Skeletal muscle tissue (tissue), 4 donors: ENCODE measurements around the gene PSMD8. TPM values are rescaled to one million over a fixed set of nuclear protein-coding genes. Genes with fewer than 3 reads are reported as not detected.
A peak's percentile ranks its signal among the peaks of the same experiment; 100 is the strongest.

ENCODE experiments used
- H3K27ac ChIP-seq: one replicate; pipeline ENCODE4 v1.7.0; 2013; ENCODE audit warnings: mild to moderate bottlenecking, low read depth, low read length, inconsistent platforms
- H3K27me3 ChIP-seq, 3 donors: one replicate each; pipeline ENCODE4 v1.7.0; 2013; ENCODE audit warnings: low read length in 3 of 3; ENCODE audit not compliant: control insufficient read depth in 3 of 3, insufficient read depth in 3 of 3
- H3K36me3 ChIP-seq, 3 donors: one replicate each; pipeline ENCODE4 v1.7.0; 2013; ENCODE audit warnings: low read length in 3 of 3; ENCODE audit not compliant: control insufficient read depth in 3 of 3, insufficient read depth in 3 of 3
- H3K4me1 ChIP-seq, 3 donors: one replicate each; pipeline ENCODE4 v1.7.0; 2013; ENCODE audit warnings: low read length in 3 of 3, mild to moderate bottlenecking in 3 of 3; ENCODE audit not compliant: control insufficient read depth in 3 of 3, insufficient read depth in 3 of 3
- H3K4me3 ChIP-seq, 3 donors: one replicate each; pipeline ENCODE4 v1.7.0; 2013; ENCODE audit warnings: low read length in 3 of 3
- H3K9ac ChIP-seq, 3 donors: one replicate each; pipeline ENCODE4 v1.7.0; 2013; ENCODE audit warnings: low read length in 3 of 3, mild to moderate bottlenecking in 3 of 3, moderate library complexity in 2 of 3, low read depth in 1 of 3
- H3K9me3 ChIP-seq, 3 donors: one replicate each; pipeline ENCODE4 v1.7.0; 2013; ENCODE audit warnings: low read length in 3 of 3; ENCODE audit not compliant: control insufficient read depth in 3 of 3
- total RNA-seq: library from RNA; depleted of rRNA; stranded (reverse); fragments of >200 nt; gene quantifications from one replicate; pipeline ENCODE4 v1.2.3, GENCODE V29; 2014
- donor health status: Osteomylitis.

Gene PSMD8
- total RNA-seq, 1 donor from 2014 or later: 129 TPM

DNA sequence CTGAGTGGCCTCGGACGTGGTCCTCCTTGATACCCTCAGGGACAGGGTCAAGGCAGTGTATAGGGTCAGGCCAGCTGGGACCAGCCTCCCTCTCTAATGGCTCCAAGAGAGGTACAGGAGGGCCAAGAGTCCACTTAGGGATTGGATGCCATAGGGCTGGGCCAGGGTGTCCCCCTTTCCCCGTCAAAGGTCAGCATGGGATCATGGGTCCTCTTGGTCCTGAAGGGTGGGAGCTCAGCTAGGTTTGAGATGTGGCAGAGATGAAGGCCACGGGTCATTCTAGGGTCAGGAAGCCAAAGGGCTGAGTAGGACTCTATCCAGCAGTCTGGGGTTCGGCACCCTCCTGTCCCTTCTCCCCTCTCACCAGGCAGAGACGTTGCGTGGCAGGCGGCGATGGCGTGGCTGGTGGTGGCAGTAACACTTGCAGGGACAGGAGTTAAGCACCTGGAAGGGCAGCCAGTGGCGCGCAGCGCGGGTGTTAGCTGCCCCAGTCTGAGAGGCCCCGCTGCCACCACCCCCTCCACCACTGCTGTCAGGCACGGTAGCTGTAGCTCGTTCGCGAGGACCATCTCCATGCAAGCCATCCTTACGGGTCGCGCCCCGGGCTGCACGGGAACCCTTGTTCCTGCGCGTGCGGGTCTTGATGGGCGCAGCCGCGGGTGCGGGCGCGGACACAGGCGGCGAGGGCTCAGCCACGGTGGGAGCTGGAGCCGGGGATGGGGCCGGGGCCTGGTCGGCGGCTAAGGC lies 10.9 kb downstream of the PSMD8 start:
- Histone ChIP-seq H3K27me3 (peaks cover 0 to 15% (median 12%) of the 10 kb centered on the region in 3 donors), H3K4me3 (no peak overlapping the region), H3K36me3 (peaks cover 43 to 45% (median 44%) of the 10 kb centered on the region in 3 donors), H3K27ac (no peak overlapping the region), H3K9me3 (no peaks in the 10 kb centered on the region), H3K9ac (no peak overlapping the region), H3K4me1 (peaks cover 12 to 21% (median 20%) of the 10 kb centered on the region in 3 donors)

DNA sequence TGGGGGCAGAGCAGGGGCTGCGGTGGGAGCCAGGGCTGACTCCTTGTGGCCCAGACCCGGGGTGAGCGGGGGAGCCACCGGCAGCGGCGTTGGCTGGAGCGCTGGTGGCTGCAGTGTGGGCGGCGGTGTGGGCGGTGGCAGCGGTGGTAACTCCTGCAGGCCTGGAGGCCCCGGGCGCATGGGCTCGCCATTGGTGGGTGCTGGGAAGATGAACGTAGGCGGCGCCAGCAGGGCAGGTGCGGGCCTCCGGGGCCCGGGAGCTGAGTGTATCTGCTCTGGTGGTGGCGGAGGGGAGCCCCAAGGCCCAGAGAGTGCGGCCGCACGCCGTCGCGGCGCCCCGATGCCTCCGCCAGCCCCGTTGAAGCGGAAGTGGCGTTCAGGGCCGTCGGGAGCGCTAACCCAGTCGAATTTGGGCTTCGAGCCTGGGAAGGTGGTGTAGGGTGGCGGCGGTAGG lies 11.5 kb downstream of the PSMD8 start:
- H3K27ac ChIP-seq: no peak overlapping the region
- H3K9ac ChIP-seq: no peak overlapping the region
- H3K4me1 ChIP-seq: peaks cover 12 to 21% (median 20%) of the 10 kb centered on the region in 3 donors
- H3K36me3 ChIP-seq: peaks cover 37 to 40% (median 39%) of the 10 kb centered on the region in 3 donors
- H3K4me3 ChIP-seq: no peak overlapping the region
- H3K27me3 ChIP-seq: peaks cover 0 to 15% (median 11%) of the 10 kb centered on the region in 3 donors
- H3K9me3 ChIP-seq: no peaks in the 10 kb centered on the region

DNA sequence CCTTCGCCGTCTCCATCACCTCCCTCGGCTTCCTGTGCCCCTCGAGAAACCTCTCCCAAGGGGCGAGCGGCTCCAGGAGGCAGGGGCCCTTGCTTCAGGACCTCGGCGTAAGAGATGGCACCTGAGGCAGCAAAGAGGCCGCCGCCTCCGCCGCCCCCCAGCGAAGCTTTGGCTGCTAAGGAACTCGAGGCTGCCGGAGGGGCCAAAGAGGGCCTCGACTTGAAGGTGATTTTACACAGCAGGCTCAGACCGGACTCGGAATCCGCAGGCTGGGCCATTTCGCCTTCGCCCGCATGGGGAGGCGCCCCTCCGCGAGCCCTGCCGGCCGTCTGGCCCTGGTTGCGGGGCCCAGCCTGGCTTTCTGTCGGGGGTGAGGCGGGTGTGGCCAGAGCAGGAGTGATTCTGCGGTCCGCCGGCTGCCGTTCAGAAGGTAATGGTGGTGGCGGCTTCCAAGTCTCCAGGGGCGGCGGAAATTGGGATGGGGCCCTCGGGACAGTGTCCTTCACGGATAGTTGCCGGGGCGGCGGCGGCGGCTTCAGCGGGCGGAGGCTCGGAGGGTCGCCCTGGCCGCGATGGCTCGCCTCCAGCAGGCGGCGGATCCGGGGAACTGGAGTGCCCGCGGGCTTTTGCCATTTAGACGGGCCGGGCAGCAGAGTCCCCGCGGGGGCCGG lies 12.1 kb downstream of the PSMD8 start:
- no peak overlapping the region for H3K27ac ChIP-seq
- H3K27me3 ChIP-seq: peaks cover 0 to 13% (median 6%) of the 10 kb centered on the region in 3 donors
- no peak overlapping the region for H3K4me3 ChIP-seq
- H3K9me3 ChIP-seq: no peaks in the 10 kb centered on the region
- H3K9ac ChIP-seq: no peak overlapping the region
- peaks cover 31 to 34% (median 33%) of the 10 kb centered on the region in 3 donors for H3K36me3 ChIP-seq
- peaks cover 12 to 21% (median 20%) of the 10 kb centered on the region in 3 donors for H3K4me1 ChIP-seq

DNA sequence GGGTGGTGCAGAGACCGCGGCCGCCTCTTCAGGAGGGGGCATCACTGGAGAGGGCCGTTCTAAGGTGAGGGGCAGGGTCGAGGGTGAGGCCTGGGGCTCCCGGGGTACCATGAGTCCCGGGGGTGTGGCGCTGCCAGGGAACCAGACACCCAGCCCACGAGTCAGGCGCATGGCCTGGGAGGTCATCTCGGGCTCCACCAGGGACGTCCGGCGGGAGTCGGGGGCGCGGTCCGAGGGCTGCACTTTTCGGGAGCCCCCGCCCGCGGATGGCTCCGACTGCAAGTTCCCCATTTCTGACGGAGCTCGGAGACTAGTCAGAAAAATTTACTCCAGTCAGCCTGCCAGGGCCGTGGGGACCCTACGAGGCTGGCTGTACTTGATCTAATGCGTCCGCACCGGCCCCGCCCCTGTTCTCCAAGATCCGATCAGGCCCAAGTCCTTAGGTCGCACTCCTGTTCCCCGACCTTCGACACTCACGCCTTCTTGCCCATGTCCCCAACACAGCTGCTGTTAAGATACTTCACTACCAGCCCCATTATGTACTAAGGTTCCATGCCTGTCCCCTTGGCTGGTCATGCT lies 12.7 kb downstream of the PSMD8 start:
- Histone ChIP-seq H3K27ac (peak overlapping the region; percentile 5), H3K27me3 (peaks cover 0 to 6% (median 6%) of the 10 kb centered on the region in 3 donors), H3K9ac (no peak overlapping the region), H3K9me3 (no peaks in the 10 kb centered on the region), H3K4me3 (peak overlapping the region; percentile 38 to 61 (median 61)), H3K4me1 (peaks cover 12 to 21% (median 20%) of the 10 kb centered on the region in 3 donors), H3K36me3 (peaks cover 25 to 28% (median 27%) of the 10 kb centered on the region in 3 donors)

DNA sequence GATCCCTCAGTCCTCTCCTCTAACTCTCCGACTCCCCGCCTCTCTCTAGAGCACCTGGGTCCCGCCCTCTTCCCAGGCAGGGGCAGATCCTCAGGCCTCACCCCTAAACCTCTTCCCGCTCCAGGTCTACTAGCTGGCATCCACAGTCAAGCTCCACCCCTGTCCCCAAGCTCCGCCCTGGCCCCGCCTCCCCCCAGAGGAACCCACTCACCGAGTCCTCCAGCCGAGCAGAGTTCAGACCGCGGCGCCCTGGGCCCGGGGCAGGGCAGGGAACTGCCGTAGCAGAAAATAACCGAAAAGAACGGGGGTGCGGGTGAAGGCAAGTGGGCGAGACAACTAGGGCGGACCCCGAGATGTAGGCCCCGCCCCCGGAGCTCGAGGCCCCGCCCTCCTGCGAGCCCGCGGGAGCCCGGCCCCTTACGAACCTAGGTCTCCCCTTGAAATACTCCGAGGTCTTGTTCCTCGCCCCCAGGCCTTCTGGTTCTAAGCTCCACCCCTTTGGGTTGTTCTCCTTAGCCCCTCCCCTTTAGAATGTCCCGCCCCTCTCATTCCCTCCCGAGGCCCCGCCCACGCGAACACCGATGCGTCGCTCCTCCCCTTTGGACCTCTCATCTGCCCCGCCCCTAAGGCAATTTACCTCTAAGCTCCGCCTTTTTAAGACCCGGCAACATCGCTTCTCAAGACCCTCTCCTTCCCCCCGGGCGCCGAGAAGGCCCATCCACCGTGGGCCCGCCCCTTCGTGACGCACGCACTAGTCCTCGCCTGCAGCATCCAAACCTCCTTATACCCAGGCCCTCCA lies 13.4 kb downstream of the PSMD8 start, which contains the start of gene GGN:
TSS of gene GGN (minus strand) at position 485 of the 799 bp plus-strand sequence. CDS start 773 bp downstream, outside the sequence.
- H3K4me3 ChIP-seq: peak within 1 kb of the TSS; percentile 38 to 61 (median 61)
- H3K9me3 ChIP-seq: no peaks in the 10 kb centered on the region
- H3K36me3 ChIP-seq: peaks cover 20 to 23% (median 22%) of the 10 kb centered on the region in 3 donors
- H3K9ac ChIP-seq: peak within 1 kb of the TSS in 1 of 3 donors; percentile 33
- H3K27ac ChIP-seq: peak within 1 kb of the TSS; percentile 5
- peaks cover under 1 to 6% (median 4%) of the 10 kb centered on the region in 3 donors for H3K27me3 ChIP-seq
- peaks cover 12 to 21% (median 20%) of the 10 kb centered on the region in 3 donors for H3K4me1 ChIP-seq

DNA sequence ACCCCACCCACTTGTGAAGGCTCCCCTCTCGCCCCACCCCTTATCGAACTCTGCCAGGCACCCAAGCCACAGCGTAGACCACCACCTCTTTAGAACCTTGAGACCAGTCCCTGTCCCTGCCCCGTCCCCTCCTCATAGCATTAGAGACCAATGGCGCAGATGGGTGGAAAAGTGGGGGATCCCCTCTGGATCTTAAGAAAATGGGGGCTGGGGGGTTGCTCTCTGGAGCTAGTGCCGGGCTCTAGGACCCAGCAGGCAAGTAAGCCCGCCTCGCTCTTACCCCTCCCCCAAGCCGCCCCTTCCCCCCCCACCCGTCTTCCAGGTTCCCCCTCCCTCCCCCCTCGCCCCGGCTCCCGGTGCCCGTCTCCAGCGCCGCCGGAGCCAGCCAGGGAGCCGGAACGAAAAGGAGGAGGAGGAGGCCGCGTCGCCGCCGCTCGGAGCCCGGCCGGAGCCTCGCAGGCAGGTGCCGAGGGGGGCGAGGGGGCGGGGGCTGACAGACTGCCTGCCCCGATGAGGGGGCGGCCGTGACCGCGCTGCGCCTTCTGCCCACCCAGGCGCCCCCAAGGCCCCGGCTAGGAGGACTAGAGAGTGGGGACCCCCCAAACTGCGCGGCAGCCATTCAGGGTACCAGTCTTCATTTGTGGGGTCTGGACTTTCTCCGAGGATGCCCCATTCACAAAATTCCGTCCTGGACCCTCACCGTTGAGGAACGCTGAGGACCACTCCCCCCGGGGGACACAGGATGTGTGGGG lies 14.2 kb downstream of the PSMD8 start, which contains the start of gene SPRED3:
TSS of gene SPRED3 (plus strand) at position 349 of the 752 bp plus-strand sequence. CDS start 1,606 bp downstream, outside the sequence.
- peaks cover 3 to 4% (median 4%) of the 10 kb centered on the region in 3 donors for H3K27me3 ChIP-seq
- H3K36me3 ChIP-seq: peaks cover 13 to 15% (median 14%) of the 10 kb centered on the region in 3 donors
- H3K9me3 ChIP-seq: no peaks in the 10 kb centered on the region
- H3K4me3 ChIP-seq: peak within 1 kb of the TSS; percentile 38 to 61 (median 61)
- peak within 1 kb of the TSS; percentile 5 for H3K27ac ChIP-seq
- H3K9ac ChIP-seq: peak within 1 kb of the TSS in 1 of 3 donors; percentile 33
- H3K4me1 ChIP-seq: peaks cover 12 to 21% (median 20%) of the 10 kb centered on the region in 3 donors

DNA sequence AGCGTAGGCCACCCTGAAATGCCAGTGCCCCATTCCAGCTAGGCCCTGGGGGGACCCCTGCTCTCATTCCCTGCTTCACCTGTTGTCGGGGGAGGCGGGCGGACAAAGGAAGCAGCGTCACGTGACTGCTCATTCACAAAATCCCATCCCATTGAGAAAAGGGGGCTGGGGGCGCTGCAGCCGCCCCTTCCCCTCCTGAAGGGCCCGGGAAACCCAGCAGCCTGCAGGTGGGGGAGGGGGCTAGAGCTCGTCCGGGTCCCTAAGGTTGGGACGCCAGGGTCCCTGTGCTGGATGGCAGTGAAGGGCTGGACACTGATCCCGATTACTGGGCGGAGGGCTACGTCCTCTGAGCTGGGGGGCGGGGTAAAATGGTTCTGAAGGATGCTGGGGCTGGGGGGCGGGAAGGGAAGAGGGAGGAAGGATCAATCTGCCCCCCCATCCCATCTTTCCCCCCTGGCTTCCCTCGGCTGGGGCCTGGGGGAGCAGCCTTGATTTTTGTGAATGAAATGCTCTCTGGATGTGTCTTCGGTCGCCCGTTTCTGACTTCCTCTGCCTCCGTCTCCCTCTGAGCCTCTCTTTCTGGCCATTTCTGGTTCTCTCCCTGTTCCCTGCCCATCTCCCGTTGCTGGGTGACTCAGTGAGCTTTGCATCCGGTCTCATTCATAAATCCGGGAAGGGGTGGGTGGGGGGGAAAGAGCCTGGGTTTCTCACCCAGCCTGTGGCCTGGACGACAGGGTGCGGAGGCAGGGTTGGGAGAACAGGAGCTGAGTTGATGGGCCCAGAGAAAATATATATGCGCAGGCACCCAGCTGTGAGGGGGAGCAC lies 14.9 kb downstream of the PSMD8 start:
- no peak overlapping the region for H3K9ac ChIP-seq
- no peak overlapping the region for H3K27ac ChIP-seq
- H3K4me3 ChIP-seq: no peak overlapping the region
- H3K4me1 ChIP-seq: peaks cover 12 to 21% (median 20%) of the 10 kb centered on the region in 3 donors
- H3K36me3 ChIP-seq: peaks cover 5 to 7% (median 6%) of the 10 kb centered on the region in 3 donors
- peaks cover 10 to 12% (median 11%) of the 10 kb centered on the region in 3 donors for H3K27me3 ChIP-seq
- H3K9me3 ChIP-seq: no peaks in the 10 kb centered on the region
